NCI-H146 (cell line): ENCODE measurements around the gene MYF5.

Experiments used
- DNase-seq: peaks from one replicate; lab custom pipeline; 2025; lab: John Stamatoyannopoulos, UW

MYF5 gene

DNA sequence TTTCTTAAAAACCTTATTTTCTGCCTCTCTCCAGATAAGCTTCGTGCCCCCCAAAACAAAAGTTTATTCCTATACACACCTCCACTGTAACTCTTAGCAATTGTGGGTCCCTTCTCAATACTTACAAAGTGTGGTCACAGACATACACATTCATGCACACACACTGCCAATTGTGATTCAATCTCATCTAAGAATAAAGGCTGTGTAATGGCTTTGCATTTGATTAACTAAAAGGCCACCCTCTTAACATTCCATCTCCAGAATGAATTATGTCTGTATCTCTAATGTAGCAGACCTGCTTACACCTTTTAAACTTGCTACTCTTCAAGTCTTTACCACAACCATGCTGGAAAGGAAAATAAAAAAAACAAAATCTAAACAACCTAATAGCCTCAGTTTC is 49.5 kb downstream of the MYF5 start:
- no peak for DNase-seq

DNA sequence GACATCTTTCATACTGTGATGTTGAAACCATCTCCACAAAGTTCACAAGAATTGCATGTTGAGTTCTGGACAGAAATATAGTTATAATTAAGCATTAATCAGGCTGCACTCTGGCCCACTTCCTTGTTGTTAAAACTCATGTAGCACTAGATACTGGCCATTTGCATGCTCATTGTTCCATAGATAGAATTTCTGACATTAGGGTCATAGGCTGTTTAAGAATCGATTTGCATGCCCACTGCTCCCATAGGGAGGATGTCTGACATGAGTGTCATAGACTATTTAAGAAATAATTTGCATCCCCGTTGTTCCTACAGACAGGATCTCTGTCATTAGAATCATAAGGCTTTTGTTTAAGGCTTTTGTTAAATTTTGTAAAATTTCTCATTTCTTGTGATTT is 50.2 kb downstream of the MYF5 start:
- no peak for DNase-seq
